ENCODE data around the gene RALGAPA2.
A peak's percentile ranks its signal among the peaks of the same experiment; 100 is the strongest.

Gene RALGAPA2

GRCh38 chr20:20712474-20713243, at the start of gene RALGAPA2:
Gene RALGAPA2 (minus strand): TSS chr20:20712644. CDS start chr20:20712480, 164 bp downstream.
- DNase-seq = peak; percentile 98

- no peak for DNase-seq
These were observed 48.9 kb upstream of the RALGAPA2 start for GRCh38 chr20:20761301-20761700.

GRCh38 chr20:20759132-20759531, 46.7 kb upstream of the RALGAPA2 start:
- no peak for DNase-seq

GRCh38 chr20:20755674-20756319, 43.4 kb upstream of the RALGAPA2 start:
- no peak for DNase-seq

GRCh38 chr20:20755231-20755630, 42.8 kb upstream of the RALGAPA2 start:
- no peak for DNase-seq

GRCh38 chr20:20754714-20755113, 42.3 kb upstream of the RALGAPA2 start:
- no peak for DNase-seq

- peak; percentile 13 for DNase-seq
These were observed 40.3 kb upstream of the RALGAPA2 start for GRCh38 chr20:20752712-20753111.

- DNase-seq = no peak
These were observed 34.9 kb upstream of the RALGAPA2 start for GRCh38 chr20:20747298-20747697.

- peak; percentile 88 for DNase-seq
These were observed 31.8 kb upstream of the RALGAPA2 start for GRCh38 chr20:20744170-20744725.

- peak; percentile 85 for DNase-seq
These were observed 31.2 kb upstream of the RALGAPA2 start for GRCh38 chr20:20743511-20744169.

- peak; percentile 77 for DNase-seq
These were observed 28.9 kb upstream of the RALGAPA2 start for GRCh38 chr20:20741087-20742045.

- DNase-seq = no peak
These were observed 28.1 kb upstream of the RALGAPA2 start for GRCh38 chr20:20740541-20740940.

- no peak for DNase-seq
These were observed 24.7 kb upstream of the RALGAPA2 start for GRCh38 chr20:20737158-20737557.

- no peak for DNase-seq
These were observed 23.9 kb upstream of the RALGAPA2 start for GRCh38 chr20:20736303-20736702.

- DNase-seq = peak; percentile 19
These were observed 22.1 kb upstream of the RALGAPA2 start for GRCh38 chr20:20734475-20734948.

GRCh38 chr20:20733943-20734342, 21.5 kb upstream of the RALGAPA2 start:
- no peak for DNase-seq

GRCh38 chr20:20732641-20733040, 20.2 kb upstream of the RALGAPA2 start:
- no peak for DNase-seq

- DNase-seq = no peak
These were observed 19.5 kb upstream of the RALGAPA2 start for GRCh38 chr20:20731945-20732296.

- DNase-seq = no peak
These were observed 18.8 kb upstream of the RALGAPA2 start for GRCh38 chr20:20731000-20731944.

- DNase-seq = no peak
These were observed 17.1 kb upstream of the RALGAPA2 start for GRCh38 chr20:20729563-20729962.

- no peak for DNase-seq
These were observed 9.0 kb upstream of the RALGAPA2 start for GRCh38 chr20:20721489-20721888.
